H1 (cell line): ENCODE data around the gene LDLRAD3. TPM values are rescaled to one million over a fixed set of nuclear protein-coding genes. Genes with fewer than 3 reads are reported as not detected.

Source experiments
- GTF2F1 ChIP-seq: IDR thresholded peaks from 2 replicates; pipeline ENCODE4 v1.6.1; 2012; ENCODE audit warnings: low read depth, low read length, improper control_type of control experiment, borderline replicate concordance
- JUN ChIP-seq: IDR thresholded peaks from 2 replicates; pipeline ENCODE4 v1.6.1; 2011; ENCODE audit warnings: low read depth, mild to moderate bottlenecking, improper control_type of control experiment, low read length
- KDM1A ChIP-seq: fragments of 200-600, 300-600 bp; sonication (generic); IDR thresholded peaks from 2 replicates; pipeline ENCODE4 v1.7.1; 2016; ENCODE audit warnings: mild to moderate bottlenecking, low read length, borderline replicate concordance
- RXRA ChIP-seq: IDR thresholded peaks from 2 replicates; pipeline ENCODE4 v1.6.1; 2011; ENCODE audit warnings: low read depth, mild to moderate bottlenecking, low read length, moderate library complexity; ENCODE audit not compliant: insufficient read depth
- SUZ12 ChIP-seq: fragments of 200-600 bp; sonication (generic); IDR thresholded peaks from 2 replicates; pipeline ENCODE4 v1.6.1; 2012; ENCODE audit warnings: mild to moderate bottlenecking, inconsistent platforms, low read length, moderate library complexity, mixed read lengths
- TCF12 ChIP-seq: IDR thresholded peaks from 2 replicates; pipeline ENCODE4 v1.6.1; 2011; ENCODE audit warnings: low read depth, mild to moderate bottlenecking, low read length
- polyA plus RNA-seq, 7 experiments: library from polyadenylated mRNA; depleted of rRNA in 3 of 7; stranded (reverse) in 5 of 7; unstranded in 2 of 7; fragments of >200 nt in 5 of 7; fragments of 200-250 nt in 2 of 7; gene quantifications; 1 replicate in 5 of 7; 2 replicates in 1 of 7; 4 replicates in 1 of 7; pipeline versions ENCODE4 v1.2.1 to v1.2.3, GENCODE V29; 2011 to 2013; ENCODE audit warnings: missing spikeins in 2 of 7, mixed read lengths in 2 of 7
- total RNA-seq: library from RNA; stranded (reverse); fragmentation: NEBNext Ultra II Directional; extraction: Animal tissue kit (Norgen Biotek cat#: 25700); gene quantifications from 2 replicates; pipeline ENCODE4 v1.2.1, GENCODE V29; 2021
- TF ChIP-seq, protein P1 (sequence below): fragments of 300-600 bp; sonication (generic); IDR thresholded peaks from 2 replicates; pipeline ENCODE4 v1.7.1; 2012; ENCODE audit warnings: low read length, moderate library complexity, mild to moderate bottlenecking, inconsistent platforms; ENCODE audit not compliant: insufficient replicate concordance
- TF ChIP-seq, protein P2 (sequence below): IDR thresholded peaks from 2 replicates; pipeline ENCODE4 v1.6.1; 2012; ENCODE audit warnings: inconsistent platforms
- TF ChIP-seq, protein P3 (sequence below): IDR thresholded peaks from 2 replicates; pipeline ENCODE4 v1.6.1; 2012; ENCODE audit warnings: inconsistent platforms

LDLRAD3 gene
- total and polyA plus RNA-seq, 2 of the 8 experiments (the other 6 are each of a cell fraction or from before 2014, with no cell fraction given) = 18.6 to 22.8 TPM

DNA sequence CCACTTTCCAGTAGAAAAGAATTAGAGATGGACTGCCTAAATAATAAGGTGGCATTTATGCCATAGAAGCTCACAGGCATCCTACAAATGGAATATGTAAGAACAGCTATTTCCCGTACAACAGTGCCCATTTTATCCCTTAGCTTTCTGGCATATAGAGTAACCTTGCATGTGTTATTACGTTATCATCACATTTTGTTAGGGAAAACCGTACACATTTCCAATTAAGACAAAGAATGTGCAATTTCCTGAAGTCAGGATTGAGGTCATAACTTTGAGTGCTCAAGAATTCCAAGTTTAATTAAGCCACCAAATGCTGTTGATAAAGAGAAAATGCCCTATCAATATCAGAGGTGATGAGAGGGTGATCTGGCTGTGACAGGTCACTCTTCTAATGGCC is 58.9 kb downstream of the LDLRAD3 start (continued):
- TF ChIP-seq, protein P1, sequence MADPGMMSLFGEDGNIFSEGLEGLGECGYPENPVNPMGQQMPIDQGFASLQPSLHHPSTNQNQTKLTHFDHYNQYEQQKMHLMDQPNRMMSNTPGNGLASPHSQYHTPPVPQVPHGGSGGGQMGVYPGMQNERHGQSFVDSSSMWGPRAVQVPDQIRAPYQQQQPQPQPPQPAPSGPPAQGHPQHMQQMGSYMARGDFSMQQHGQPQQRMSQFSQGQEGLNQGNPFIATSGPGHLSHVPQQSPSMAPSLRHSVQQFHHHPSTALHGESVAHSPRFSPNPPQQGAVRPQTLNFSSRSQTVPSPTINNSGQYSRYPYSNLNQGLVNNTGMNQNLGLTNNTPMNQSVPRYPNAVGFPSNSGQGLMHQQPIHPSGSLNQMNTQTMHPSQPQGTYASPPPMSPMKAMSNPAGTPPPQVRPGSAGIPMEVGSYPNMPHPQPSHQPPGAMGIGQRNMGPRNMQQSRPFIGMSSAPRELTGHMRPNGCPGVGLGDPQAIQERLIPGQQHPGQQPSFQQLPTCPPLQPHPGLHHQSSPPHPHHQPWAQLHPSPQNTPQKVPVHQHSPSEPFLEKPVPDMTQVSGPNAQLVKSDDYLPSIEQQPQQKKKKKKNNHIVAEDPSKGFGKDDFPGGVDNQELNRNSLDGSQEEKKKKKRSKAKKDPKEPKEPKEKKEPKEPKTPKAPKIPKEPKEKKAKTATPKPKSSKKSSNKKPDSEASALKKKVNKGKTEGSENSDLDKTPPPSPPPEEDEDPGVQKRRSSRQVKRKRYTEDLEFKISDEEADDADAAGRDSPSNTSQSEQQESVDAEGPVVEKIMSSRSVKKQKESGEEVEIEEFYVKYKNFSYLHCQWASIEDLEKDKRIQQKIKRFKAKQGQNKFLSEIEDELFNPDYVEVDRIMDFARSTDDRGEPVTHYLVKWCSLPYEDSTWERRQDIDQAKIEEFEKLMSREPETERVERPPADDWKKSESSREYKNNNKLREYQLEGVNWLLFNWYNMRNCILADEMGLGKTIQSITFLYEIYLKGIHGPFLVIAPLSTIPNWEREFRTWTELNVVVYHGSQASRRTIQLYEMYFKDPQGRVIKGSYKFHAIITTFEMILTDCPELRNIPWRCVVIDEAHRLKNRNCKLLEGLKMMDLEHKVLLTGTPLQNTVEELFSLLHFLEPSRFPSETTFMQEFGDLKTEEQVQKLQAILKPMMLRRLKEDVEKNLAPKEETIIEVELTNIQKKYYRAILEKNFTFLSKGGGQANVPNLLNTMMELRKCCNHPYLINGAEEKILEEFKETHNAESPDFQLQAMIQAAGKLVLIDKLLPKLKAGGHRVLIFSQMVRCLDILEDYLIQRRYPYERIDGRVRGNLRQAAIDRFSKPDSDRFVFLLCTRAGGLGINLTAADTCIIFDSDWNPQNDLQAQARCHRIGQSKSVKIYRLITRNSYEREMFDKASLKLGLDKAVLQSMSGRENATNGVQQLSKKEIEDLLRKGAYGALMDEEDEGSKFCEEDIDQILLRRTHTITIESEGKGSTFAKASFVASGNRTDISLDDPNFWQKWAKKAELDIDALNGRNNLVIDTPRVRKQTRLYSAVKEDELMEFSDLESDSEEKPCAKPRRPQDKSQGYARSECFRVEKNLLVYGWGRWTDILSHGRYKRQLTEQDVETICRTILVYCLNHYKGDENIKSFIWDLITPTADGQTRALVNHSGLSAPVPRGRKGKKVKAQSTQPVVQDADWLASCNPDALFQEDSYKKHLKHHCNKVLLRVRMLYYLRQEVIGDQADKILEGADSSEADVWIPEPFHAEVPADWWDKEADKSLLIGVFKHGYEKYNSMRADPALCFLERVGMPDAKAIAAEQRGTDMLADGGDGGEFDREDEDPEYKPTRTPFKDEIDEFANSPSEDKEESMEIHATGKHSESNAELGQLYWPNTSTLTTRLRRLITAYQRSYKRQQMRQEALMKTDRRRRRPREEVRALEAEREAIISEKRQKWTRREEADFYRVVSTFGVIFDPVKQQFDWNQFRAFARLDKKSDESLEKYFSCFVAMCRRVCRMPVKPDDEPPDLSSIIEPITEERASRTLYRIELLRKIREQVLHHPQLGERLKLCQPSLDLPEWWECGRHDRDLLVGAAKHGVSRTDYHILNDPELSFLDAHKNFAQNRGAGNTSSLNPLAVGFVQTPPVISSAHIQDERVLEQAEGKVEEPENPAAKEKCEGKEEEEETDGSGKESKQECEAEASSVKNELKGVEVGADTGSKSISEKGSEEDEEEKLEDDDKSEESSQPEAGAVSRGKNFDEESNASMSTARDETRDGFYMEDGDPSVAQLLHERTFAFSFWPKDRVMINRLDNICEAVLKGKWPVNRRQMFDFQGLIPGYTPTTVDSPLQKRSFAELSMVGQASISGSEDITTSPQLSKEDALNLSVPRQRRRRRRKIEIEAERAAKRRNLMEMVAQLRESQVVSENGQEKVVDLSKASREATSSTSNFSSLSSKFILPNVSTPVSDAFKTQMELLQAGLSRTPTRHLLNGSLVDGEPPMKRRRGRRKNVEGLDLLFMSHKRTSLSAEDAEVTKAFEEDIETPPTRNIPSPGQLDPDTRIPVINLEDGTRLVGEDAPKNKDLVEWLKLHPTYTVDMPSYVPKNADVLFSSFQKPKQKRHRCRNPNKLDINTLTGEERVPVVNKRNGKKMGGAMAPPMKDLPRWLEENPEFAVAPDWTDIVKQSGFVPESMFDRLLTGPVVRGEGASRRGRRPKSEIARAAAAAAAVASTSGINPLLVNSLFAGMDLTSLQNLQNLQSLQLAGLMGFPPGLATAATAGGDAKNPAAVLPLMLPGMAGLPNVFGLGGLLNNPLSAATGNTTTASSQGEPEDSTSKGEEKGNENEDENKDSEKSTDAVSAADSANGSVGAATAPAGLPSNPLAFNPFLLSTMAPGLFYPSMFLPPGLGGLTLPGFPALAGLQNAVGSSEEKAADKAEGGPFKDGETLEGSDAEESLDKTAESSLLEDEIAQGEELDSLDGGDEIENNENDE = no peak
- TF ChIP-seq TCF12 (no peak), RXRA (no peak), SUZ12 (no peak), GTF2F1 (no peak), KDM1A (no peak), JUN (no peak)
- TF ChIP-seq, protein P2, sequence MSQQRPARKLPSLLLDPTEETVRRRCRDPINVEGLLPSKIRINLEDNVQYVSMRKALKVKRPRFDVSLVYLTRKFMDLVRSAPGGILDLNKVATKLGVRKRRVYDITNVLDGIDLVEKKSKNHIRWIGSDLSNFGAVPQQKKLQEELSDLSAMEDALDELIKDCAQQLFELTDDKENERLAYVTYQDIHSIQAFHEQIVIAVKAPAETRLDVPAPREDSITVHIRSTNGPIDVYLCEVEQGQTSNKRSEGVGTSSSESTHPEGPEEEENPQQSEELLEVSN = no peak
- TF ChIP-seq, protein P3, sequence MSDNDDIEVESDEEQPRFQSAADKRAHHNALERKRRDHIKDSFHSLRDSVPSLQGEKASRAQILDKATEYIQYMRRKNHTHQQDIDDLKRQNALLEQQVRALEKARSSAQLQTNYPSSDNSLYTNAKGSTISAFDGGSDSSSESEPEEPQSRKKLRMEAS = no peak
